HG03025 (cell line): ENCODE data around the gene BCL6.

ENCODE experiments used
- ATAC-seq: cut with Tn5 transposase; IDR thresholded peaks from one replicate; pipeline ENCODE4 v1.9.1; 2021; ENCODE audit warnings: mild to moderate bottlenecking, moderate library complexity; ENCODE audit not compliant: unreplicated experiment, low FRiP score

The BCL6 gene

GRCh38 chr3:187740421-187741399 is 4.6 kb downstream of the BCL6 start:
- no peak for ATAC-seq

DNA sequence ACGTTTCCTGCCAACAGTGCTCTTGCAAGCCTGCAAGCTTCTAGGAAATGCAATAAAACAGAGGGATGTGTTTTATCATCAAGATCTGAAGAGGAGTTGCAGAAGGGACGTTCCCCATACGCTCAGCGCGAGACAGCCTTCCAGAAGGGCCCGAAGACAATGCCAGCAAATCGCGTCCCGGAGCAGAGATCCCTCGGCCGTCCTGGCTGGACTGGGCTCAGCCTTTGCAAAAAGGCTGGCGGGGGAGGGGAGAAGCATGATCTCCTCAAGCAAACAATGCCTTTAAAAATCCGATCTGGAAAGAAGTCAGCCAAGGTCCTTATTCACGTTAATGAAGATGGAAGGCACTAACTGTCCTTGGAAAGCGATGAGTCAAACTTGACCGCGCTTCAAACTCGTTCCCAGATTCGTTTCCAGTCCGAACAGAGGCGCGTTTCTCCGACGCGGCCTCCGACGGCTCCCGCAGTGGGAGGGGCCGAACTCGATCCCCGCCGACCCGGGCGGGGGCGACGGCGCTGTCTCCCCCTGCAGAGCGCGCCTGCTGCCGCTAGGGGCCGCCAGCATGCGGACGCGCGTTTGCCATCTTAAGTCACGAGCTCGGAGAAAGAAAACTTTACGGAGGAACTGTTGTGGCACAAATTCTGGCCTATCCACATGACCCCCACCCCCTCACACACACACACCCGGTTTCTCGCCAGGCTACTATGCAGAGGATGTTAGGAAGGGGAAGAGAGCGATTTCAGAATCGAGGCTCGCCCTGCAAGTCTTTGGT is 5.5 kb downstream of the BCL6 start:
- ATAC-seq, result no peak

DNA sequence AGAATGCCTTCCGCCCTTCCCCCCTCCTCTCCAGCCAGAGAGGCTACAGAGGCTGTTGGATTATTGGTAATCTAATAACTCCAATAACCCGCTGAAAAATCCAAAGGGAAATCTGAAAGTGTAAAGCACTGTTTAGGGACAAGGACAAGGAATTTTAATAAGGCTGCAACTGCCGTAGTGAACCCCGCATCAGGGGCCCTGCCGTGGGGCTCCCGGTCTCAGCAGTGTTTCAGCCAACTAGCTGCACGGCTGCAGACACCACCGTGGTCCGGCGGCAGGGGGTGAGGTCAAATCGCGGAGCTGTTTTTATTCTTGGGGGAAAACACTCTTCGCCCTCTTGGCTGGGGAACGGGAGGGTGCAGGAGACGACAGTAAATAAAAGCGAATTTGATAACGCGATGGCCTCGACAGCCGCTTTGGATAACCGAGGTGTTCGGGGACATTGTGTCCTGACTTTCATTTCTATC is 6.1 kb downstream of the BCL6 start:
- ATAC-seq, result no peak

DNA sequence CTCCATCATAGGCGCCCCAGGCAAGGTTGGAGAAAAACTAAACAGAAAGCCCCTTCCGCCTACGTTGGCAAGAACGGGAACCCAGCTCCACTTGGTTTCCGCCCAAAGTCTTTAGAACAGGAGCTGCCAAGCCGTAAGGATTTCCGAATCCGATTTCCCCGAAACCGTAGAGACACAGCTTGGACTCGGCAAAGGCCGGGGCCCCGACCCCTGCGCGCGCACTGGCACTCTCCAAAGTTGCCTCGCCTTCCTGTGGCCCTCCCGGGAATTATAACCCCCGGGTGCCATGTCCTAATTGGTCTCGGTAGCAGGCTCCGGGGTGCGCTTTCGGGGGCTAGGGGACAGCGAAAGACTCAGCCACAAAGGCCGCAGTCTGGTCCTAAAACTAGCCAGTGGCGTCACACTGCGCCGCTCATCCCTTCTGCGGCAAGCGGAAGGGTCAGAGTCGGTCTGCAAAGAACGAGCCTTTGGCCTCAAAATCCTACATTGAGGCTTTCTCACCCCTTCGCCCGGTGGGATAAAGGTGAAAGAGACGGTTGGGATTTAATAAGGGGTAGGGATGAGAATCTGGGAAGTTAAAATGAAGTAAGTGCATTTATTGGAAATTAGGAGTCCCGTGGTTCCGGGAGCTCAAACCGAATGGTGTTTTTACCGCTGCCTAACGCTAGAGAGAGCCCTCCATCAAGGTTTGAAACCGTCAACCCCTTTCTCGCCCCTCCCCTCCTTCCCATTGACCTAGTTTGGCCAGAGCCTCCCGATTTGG is 6.8 kb downstream of the BCL6 start:
- ATAC-seq, result peak; percentile 58

GRCh38 chr3:187738071-187738330 is 7.3 kb downstream of the BCL6 start:
- no peak for ATAC-seq

- no peak for ATAC-seq
Measured at GRCh38 chr3:187737368-187738070, 7.7 kb downstream of the BCL6 start.

GRCh38 chr3:187737006-187737367 is 8.3 kb downstream of the BCL6 start:
- no peak for ATAC-seq

GRCh38 chr3:187736418-187736871 is 8.8 kb downstream of the BCL6 start:
- no peak for ATAC-seq

- ATAC-seq, result no peak
Measured at GRCh38 chr3:187735837-187736236, 9.4 kb downstream of the BCL6 start.

- ATAC-seq, result no peak
Measured at GRCh38 chr3:187735383-187735782, 9.9 kb downstream of the BCL6 start.

GRCh38 chr3:187734841-187735240 is 10.4 kb downstream of the BCL6 start:
- no peak for ATAC-seq

DNA sequence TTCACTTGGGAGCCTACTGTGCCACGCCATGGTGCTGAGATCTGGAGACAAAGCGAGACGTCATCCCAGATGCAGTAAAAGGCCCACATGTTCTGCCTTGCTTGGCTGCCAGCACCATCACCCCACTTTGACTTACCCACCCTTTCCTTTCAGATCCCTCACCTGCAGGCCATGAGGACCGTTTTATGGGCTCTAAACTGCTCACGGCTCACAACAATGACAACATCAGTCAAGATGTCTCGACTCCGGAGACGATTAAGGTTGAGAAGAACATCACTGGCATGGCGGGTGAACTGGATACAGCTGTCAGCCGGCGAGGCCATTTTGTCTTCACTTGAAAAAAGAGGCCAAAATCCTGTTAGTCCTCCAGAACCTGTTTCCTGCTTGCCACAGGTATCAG is 11.9 kb downstream of the BCL6 start:
- no peak for ATAC-seq

GRCh38 chr3:187729598-187729997 is 15.7 kb downstream of the BCL6 start:
- ATAC-seq, result no peak

GRCh38 chr3:187728940-187729583 is 16.2 kb downstream of the BCL6 start:
- no peak for ATAC-seq

DNA sequence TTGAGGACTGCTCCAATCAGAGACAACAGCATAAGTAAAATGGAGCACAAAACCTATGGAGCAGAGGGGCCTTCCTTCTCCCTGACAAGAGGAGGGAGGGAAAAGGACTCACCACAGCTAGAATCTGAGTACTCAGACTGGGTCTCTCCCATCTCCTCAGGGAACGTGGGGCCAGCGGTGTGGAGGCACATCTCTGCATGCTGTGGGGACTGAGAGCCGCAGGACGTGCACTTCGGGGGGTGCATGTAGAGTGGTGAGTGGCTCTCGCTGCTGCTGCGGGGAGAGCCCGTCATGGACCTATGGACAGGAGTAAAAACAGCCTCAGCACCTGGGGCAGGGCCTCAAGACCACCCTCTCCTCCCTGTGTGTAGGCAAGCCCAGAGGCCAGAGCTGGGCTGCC is 17.0 kb downstream of the BCL6 start:
- no peak for ATAC-seq

GRCh38 chr3:187726564-187726963 is 18.7 kb downstream of the BCL6 start:
- ATAC-seq, result no peak

- ATAC-seq, result no peak
Measured at GRCh38 chr3:187725653-187726370, 19.5 kb downstream of the BCL6 start.

GRCh38 chr3:187725224-187725623 is 20.0 kb downstream of the BCL6 start:
- no peak for ATAC-seq

GRCh38 chr3:187722206-187722612 is 23.1 kb downstream of the BCL6 start:
- ATAC-seq, result no peak
